ENCODE results near the gene EFEMP1.

- TF ChIP-seq POLR2A (IDR thresholded peaks at IDR 0.05; ENCODE audit: low read depth, low read length): no peak
- no peak for TF ChIP-seq POLR2AphosphoS5 (IDR thresholded peaks at IDR 0.05; ENCODE audit: low read depth, low read length)
- TF ChIP-seq TAF1 (IDR thresholded peaks at IDR 0.05; ENCODE audit: borderline replicate concordance, low read depth, low read length): no peak
These were observed 35.2 kb upstream of the EFEMP1 start for GRCh38 chr2:55958756-55959155.

Data from GM12892 (cell line).